Measurements from ENCODE around the gene ITPRIPL2. TPM values are rescaled to one million over a fixed set of nuclear protein-coding genes. Genes with fewer than 3 reads are reported as not detected.

Gene ITPRIPL2
- total RNA-seq, 1 experiment from 2014 or later = 5.3 TPM

DNA sequence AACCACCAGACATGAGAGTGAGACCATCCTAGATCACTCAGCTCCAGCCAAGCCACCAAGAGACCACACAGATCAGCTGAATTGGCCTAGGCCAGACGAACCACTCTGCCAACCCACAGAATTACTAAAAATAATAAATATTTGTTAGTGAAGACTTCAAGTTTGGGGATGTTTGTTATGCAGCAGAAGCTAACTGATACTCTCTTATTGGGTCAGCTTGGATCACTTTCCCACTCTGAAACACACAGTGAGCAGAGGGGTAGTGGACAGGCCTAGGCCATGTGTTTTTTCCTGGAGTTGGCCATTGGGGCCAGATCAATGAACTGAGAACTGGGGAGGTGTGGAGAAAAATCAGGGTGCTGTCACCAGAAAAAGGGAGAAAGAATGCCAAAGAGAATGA is 15.6 kb upstream of the ITPRIPL2 start:
- no peak for ATAC-seq
- CTCF ChIA-PET = interaction anchor here (1.0 kb wide), 1 partner anchor 12 kb away, joined by 3 read pairs; no protein-coding TSS in a partner anchor

DNA sequence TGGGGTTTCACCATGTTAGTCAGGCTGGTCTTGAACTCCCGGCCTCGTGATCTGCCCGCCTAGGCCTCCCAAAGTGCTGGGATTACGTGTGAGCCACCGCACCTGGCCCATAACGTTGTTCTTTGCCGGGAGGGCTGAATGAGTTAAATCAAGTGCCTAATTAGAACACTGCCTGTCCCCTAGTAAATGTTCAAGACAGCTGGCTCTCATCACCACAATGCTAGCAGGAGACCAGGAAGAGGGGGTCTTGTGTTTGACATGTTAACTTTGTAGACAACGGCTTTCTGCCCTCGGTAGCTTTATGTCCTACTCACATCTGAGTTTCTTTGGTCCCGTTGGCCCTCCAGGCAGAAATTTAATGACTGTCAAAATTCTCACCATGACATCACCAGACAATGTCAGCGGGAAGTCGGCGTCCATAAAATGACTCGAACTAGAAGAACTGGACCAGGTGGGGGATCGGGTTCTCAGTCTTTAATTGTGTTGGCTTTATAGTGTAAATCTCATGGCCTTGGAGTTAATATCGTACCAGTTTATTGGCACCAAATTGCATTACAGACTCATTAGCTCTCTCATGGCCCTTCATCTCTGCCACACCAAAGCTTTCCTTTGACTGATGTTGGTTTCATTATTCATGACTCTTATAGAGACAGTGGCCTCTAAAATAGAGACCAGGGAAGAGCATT is 11.4 kb upstream of the ITPRIPL2 start:
- H3K27ac Mint-ChIP-seq = no peak overlapping the region
- no peak overlapping the region for H3K4me3 Mint-ChIP-seq
- ChIA-PET CTCF (no interaction called here), POLR2A (no interaction called here)
- H3K4me1 Mint-ChIP-seq = peaks cover 5% of the 10 kb centered on the region
- ATAC-seq (no peak), DNase-seq (ENCODE audit: low spot score) (no peak)
- TF ChIP-seq ETV6 (CRISPR knock-in tag; IDR thresholded peaks at IDR 0.05) (no peak), PRRX2 (CRISPR knock-in tag; IDR thresholded peaks at IDR 0.05) (no peak), EMX1 (CRISPR knock-in tag; IDR thresholded peaks at IDR 0.05) (no peak), ZNF121 (CRISPR knock-in tag; IDR thresholded peaks at IDR 0.05) (no peak), SMAD3 (CRISPR knock-in tag; IDR thresholded peaks at IDR 0.05; ENCODE audit: borderline replicate concordance) (no peak), GABPB1 (CRISPR knock-in tag; IDR thresholded peaks at IDR 0.05) (no peak), FOXK1 (CRISPR knock-in tag; IDR thresholded peaks at IDR 0.05) (no peak), NFE2L1 (CRISPR knock-in tag; IDR thresholded peaks at IDR 0.05) (no peak), CBFB (CRISPR knock-in tag; IDR thresholded peaks at IDR 0.05; ENCODE audit: low read depth) (no peak), MYBL2 (CRISPR knock-in tag; IDR thresholded peaks at IDR 0.05) (no peak)
- TF ChIP-seq, protein P1, sequence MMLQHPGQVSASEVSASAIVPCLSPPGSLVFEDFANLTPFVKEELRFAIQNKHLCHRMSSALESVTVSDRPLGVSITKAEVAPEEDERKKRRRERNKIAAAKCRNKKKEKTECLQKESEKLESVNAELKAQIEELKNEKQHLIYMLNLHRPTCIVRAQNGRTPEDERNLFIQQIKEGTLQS (CRISPR knock-in tag; conservative IDR thresholded peaks at IDR 0.05) = no peak
- TF ChIP-seq, protein P2, sequence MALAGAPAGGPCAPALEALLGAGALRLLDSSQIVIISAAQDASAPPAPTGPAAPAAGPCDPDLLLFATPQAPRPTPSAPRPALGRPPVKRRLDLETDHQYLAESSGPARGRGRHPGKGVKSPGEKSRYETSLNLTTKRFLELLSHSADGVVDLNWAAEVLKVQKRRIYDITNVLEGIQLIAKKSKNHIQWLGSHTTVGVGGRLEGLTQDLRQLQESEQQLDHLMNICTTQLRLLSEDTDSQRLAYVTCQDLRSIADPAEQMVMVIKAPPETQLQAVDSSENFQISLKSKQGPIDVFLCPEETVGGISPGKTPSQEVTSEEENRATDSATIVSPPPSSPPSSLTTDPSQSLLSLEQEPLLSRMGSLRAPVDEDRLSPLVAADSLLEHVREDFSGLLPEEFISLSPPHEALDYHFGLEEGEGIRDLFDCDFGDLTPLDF (CRISPR knock-in tag; IDR thresholded peaks at IDR 0.05) = no peak
- TF ChIP-seq, protein P3, sequence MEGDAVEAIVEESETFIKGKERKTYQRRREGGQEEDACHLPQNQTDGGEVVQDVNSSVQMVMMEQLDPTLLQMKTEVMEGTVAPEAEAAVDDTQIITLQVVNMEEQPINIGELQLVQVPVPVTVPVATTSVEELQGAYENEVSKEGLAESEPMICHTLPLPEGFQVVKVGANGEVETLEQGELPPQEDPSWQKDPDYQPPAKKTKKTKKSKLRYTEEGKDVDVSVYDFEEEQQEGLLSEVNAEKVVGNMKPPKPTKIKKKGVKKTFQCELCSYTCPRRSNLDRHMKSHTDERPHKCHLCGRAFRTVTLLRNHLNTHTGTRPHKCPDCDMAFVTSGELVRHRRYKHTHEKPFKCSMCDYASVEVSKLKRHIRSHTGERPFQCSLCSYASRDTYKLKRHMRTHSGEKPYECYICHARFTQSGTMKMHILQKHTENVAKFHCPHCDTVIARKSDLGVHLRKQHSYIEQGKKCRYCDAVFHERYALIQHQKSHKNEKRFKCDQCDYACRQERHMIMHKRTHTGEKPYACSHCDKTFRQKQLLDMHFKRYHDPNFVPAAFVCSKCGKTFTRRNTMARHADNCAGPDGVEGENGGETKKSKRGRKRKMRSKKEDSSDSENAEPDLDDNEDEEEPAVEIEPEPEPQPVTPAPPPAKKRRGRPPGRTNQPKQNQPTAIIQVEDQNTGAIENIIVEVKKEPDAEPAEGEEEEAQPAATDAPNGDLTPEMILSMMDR (IDR thresholded peaks at IDR 0.05) = no peak
- TF ChIP-seq, protein P4, sequence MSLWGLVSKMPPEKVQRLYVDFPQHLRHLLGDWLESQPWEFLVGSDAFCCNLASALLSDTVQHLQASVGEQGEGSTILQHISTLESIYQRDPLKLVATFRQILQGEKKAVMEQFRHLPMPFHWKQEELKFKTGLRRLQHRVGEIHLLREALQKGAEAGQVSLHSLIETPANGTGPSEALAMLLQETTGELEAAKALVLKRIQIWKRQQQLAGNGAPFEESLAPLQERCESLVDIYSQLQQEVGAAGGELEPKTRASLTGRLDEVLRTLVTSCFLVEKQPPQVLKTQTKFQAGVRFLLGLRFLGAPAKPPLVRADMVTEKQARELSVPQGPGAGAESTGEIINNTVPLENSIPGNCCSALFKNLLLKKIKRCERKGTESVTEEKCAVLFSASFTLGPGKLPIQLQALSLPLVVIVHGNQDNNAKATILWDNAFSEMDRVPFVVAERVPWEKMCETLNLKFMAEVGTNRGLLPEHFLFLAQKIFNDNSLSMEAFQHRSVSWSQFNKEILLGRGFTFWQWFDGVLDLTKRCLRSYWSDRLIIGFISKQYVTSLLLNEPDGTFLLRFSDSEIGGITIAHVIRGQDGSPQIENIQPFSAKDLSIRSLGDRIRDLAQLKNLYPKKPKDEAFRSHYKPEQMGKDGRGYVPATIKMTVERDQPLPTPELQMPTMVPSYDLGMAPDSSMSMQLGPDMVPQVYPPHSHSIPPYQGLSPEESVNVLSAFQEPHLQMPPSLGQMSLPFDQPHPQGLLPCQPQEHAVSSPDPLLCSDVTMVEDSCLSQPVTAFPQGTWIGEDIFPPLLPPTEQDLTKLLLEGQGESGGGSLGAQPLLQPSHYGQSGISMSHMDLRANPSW (CRISPR knock-in tag; conservative IDR thresholded peaks at IDR 0.05; ENCODE audit: low read depth) = no peak
- TF ChIP-seq, protein P5, sequence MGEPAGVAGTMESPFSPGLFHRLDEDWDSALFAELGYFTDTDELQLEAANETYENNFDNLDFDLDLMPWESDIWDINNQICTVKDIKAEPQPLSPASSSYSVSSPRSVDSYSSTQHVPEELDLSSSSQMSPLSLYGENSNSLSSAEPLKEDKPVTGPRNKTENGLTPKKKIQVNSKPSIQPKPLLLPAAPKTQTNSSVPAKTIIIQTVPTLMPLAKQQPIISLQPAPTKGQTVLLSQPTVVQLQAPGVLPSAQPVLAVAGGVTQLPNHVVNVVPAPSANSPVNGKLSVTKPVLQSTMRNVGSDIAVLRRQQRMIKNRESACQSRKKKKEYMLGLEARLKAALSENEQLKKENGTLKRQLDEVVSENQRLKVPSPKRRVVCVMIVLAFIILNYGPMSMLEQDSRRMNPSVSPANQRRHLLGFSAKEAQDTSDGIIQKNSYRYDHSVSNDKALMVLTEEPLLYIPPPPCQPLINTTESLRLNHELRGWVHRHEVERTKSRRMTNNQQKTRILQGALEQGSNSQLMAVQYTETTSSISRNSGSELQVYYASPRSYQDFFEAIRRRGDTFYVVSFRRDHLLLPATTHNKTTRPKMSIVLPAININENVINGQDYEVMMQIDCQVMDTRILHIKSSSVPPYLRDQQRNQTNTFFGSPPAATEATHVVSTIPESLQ (CRISPR knock-in tag; IDR thresholded peaks at IDR 0.05) = no peak
- TF ChIP-seq, protein P6, sequence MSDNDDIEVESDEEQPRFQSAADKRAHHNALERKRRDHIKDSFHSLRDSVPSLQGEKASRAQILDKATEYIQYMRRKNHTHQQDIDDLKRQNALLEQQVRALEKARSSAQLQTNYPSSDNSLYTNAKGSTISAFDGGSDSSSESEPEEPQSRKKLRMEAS (CRISPR knock-in tag; IDR thresholded peaks at IDR 0.05) = no peak
- peaks cover 18% of the 10 kb centered on the region for H3K9me3 Mint-ChIP-seq
- 0 out of 2 replicates have a peak, but pooled peaks cover 2% of the 10 kb centered on the region for H3K36me3 Mint-ChIP-seq
- H3K27me3 Mint-ChIP-seq (ENCODE audit: low read depth) = peaks cover 2% of the 10 kb centered on the region; the same call in 1 of the 2 replicates

More for the DNA sequence above, 15.6 kb upstream of the ITPRIPL2 start:
- POLR2A ChIA-PET = interaction anchor here (0.6 kb wide), 1 partner anchor 146 kb away, joined by 14 read pairs; no protein-coding TSS in a partner anchor
- Mint-ChIP-seq H3K4me3 (no peak overlapping the region), H3K9me3 (peaks cover 18% of the 10 kb centered on the region), H3K27ac (no peak overlapping the region), H3K4me1 (peaks cover 11% of the 10 kb centered on the region; the same call in 1 of the 2 replicates), H3K36me3 (0 out of 2 replicates have a peak, but pooled peaks cover 2% of the 10 kb centered on the region), H3K27me3 (ENCODE audit: low read depth) (peaks cover 2% of the 10 kb centered on the region)
- DNase-seq (ENCODE audit: low spot score) = no peak
- TF ChIP-seq SMAD3 (CRISPR knock-in tag; IDR thresholded peaks at IDR 0.05; ENCODE audit: borderline replicate concordance) (no peak), GTF2I (CRISPR knock-in tag; conservative IDR thresholded peaks at IDR 0.05) (no peak), SOX15 (CRISPR knock-in tag; IDR thresholded peaks at IDR 0.05) (no peak)
- TF ChIP-seq, protein P7, sequence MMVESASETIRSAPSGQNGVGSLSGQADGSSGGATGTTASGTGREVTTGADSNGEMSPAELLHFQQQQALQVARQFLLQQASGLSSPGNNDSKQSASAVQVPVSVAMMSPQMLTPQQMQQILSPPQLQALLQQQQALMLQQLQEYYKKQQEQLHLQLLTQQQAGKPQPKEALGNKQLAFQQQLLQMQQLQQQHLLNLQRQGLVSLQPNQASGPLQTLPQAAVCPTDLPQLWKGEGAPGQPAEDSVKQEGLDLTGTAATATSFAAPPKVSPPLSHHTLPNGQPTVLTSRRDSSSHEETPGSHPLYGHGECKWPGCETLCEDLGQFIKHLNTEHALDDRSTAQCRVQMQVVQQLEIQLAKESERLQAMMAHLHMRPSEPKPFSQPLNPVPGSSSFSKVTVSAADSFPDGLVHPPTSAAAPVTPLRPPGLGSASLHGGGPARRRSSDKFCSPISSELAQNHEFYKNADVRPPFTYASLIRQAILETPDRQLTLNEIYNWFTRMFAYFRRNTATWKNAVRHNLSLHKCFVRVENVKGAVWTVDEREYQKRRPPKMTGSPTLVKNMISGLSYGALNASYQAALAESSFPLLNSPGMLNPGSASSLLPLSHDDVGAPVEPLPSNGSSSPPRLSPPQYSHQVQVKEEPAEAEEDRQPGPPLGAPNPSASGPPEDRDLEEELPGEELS (CRISPR knock-in tag; IDR thresholded peaks at IDR 0.05) = no peak
- TF ChIP-seq, protein P8, sequence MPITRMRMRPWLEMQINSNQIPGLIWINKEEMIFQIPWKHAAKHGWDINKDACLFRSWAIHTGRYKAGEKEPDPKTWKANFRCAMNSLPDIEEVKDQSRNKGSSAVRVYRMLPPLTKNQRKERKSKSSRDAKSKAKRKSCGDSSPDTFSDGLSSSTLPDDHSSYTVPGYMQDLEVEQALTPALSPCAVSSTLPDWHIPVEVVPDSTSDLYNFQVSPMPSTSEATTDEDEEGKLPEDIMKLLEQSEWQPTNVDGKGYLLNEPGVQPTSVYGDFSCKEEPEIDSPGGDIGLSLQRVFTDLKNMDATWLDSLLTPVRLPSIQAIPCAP (CRISPR knock-in tag; IDR thresholded peaks at IDR 0.05) = no peak

All from WTC11 (cell line).